Loucy (cell line): ENCODE data around the gene AP1B1.
"Not testable (repeated sequence)": the region's sequence is repeated elsewhere in the genome, so short reads cannot be mapped to it uniquely, and the experiment has no call there.

Experiments used
- EZH2phosphoT487 ChIP-seq: fragments of 200-600 bp; IDR thresholded peaks from 2 replicates; pipeline ENCODE4 v1.6.1; 2018; ENCODE audit warnings: antibody characterized with exemption, mild to moderate bottlenecking, moderate library complexity, borderline replicate concordance
- TF ChIP-seq, protein P1 (sequence below): fragments of 200-600 bp; sonication (generic); conservative IDR thresholded peaks from 2 replicates; pipeline ENCODE4 v1.5.1; 2014; ENCODE audit warnings: mild to moderate bottlenecking, antibody characterized with exemption, low read length

DNA sequence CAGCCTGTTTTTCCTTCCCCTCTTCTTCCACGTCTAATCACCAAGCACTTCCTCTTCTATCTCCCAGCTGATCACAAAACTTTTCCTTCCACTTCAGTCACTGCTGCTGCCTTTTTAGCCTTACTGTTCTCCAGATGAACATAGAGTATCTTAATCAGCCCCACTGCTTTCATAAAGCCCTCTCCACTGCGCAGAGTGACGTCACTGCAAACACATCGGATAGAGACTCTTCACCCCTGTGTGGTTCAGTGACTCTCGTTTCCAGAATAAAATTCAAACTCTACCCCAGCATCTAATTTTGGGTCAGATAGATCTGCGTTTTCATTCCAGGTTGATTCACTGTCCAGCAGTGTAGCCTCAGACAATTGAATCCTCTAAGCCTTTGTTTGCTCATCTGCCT lies 13.2 kb upstream of the AP1B1 start:
- TF ChIP-seq, protein P1, sequence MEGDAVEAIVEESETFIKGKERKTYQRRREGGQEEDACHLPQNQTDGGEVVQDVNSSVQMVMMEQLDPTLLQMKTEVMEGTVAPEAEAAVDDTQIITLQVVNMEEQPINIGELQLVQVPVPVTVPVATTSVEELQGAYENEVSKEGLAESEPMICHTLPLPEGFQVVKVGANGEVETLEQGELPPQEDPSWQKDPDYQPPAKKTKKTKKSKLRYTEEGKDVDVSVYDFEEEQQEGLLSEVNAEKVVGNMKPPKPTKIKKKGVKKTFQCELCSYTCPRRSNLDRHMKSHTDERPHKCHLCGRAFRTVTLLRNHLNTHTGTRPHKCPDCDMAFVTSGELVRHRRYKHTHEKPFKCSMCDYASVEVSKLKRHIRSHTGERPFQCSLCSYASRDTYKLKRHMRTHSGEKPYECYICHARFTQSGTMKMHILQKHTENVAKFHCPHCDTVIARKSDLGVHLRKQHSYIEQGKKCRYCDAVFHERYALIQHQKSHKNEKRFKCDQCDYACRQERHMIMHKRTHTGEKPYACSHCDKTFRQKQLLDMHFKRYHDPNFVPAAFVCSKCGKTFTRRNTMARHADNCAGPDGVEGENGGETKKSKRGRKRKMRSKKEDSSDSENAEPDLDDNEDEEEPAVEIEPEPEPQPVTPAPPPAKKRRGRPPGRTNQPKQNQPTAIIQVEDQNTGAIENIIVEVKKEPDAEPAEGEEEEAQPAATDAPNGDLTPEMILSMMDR = not testable (repeated sequence)
- TF ChIP-seq EZH2phosphoT487 = not testable (repeated sequence)
